ENCODE results near the gene UBE2L5.

DNA sequence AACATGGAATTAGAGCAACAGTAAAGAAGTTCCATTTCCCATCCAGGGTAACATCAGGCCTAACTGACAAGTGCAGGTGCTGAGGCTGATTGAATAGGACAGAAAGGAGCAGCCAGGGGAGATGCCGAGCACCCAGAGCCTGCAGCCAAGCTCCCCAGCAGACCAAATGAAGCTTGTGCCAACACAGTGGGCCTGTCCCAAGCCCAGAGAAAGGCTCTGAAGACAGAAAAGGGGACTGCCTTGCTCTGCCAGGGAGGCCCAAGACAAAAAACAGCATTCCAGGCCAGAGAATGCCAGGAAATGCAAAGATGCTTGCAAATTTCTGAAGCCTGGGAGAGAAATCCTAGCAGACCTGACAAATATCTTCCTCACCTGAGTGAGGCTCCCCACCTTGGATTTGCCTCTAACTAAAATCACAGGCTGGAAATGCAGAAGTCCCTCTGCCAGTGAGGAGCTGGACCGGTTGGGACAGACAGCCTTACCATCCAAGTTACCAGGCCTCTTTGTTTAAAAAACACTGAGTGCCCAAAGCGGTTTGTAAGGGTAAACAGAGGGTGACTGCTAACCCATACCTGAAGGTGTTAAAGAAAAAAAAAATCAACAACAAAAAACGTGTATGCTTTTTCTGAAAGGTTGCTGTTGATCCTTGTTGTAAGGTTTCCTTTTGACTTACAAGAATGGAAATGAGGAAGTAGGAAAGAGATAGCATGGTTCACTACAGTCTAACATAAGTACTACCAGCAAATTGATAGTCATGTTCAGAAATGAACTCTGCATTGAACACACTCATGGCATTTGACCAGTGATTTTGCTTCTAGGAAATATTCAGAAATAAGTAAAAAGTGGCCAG is 55.3 kb downstream of the UBE2L5 start:
- TF ChIP-seq, protein P1, sequence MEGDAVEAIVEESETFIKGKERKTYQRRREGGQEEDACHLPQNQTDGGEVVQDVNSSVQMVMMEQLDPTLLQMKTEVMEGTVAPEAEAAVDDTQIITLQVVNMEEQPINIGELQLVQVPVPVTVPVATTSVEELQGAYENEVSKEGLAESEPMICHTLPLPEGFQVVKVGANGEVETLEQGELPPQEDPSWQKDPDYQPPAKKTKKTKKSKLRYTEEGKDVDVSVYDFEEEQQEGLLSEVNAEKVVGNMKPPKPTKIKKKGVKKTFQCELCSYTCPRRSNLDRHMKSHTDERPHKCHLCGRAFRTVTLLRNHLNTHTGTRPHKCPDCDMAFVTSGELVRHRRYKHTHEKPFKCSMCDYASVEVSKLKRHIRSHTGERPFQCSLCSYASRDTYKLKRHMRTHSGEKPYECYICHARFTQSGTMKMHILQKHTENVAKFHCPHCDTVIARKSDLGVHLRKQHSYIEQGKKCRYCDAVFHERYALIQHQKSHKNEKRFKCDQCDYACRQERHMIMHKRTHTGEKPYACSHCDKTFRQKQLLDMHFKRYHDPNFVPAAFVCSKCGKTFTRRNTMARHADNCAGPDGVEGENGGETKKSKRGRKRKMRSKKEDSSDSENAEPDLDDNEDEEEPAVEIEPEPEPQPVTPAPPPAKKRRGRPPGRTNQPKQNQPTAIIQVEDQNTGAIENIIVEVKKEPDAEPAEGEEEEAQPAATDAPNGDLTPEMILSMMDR (IDR thresholded peaks at IDR 0.05): no peak
- TF ChIP-seq POLR2A (IDR thresholded peaks at IDR 0.05): no peak
